Suprapubic skin (tissue), 4 donors: ENCODE results near the gene RMDN3. TPM values are rescaled to one million over a fixed set of nuclear protein-coding genes. Genes with fewer than 3 reads are reported as not detected.

ENCODE experiments used
- DNase-seq, 2 donors: peaks; one replicate each; pipeline ENCODE4 v3.0.0-alpha.2; 2019; ENCODE audit warnings: low spot score in 2 of 2
- H3K27ac ChIP-seq: fragments of 200-600 bp; sonication (generic); one replicate; pipeline ENCODE4 v1.5.1; 2019
- H3K27me3 ChIP-seq: fragments of 200-600 bp; sonication (generic); one replicate; pipeline ENCODE4 v1.5.1; 2019
- H3K36me3 ChIP-seq: fragments of 200-600 bp; sonication (generic); one replicate; pipeline ENCODE4 v1.5.1; 2019
- H3K4me1 ChIP-seq: fragments of 200-600 bp; sonication (generic); one replicate; pipeline ENCODE4 v1.5.1; 2019
- H3K4me3 ChIP-seq: fragments of 200-600 bp; sonication (generic); one replicate; pipeline ENCODE4 v1.5.1; 2019; ENCODE audit warnings: mild to moderate bottlenecking
- H3K9me3 ChIP-seq: fragments of 200-600 bp; sonication (generic); one replicate; pipeline ENCODE4 v1.5.1; 2019
- EP300 ChIP-seq: sonication (generic); formaldehyde crosslinking; IDR thresholded peaks from one replicate; pipeline ENCODE4 v1.6.1; 2017; ENCODE audit warnings: antibody characterized with exemption
- POLR2A ChIP-seq, 2 donors: fragments of 450-650 bp; IDR thresholded peaks; one replicate each; pipeline ENCODE4 v1.6.1; 2017; ENCODE audit warnings: antibody characterized with exemption in 2 of 2, mild to moderate bottlenecking in 2 of 2, moderate library complexity in 2 of 2
- POLR2AphosphoS5 ChIP-seq, 3 donors: sonication (generic); formaldehyde crosslinking; IDR thresholded peaks; one replicate each; pipeline ENCODE4 v1.6.1; 2017; ENCODE audit warnings: antibody characterized with exemption in 3 of 3
- WGBS: methylation state at CpG from one replicate; pipeline ENCODE4 v1.1.5; 2018; 5-methylcytosine and 5-hydroxymethylcytosine counted together
- total RNA-seq, 4 donors: library from RNA; depleted of rRNA; stranded (reverse); fragments of >200 nt; gene quantifications; one replicate each; pipeline ENCODE4 v1.1.0, GENCODE V29; 2016
- TF ChIP-seq, protein P1 (sequence below), 2 donors: fragments of 200-600 bp in 1 of 2; fragments of 450-650 bp in 1 of 2; sonication (generic) in 1 of 2; IDR thresholded peaks; one replicate each; pipeline ENCODE4 v1.5.1; 2016 to 2019; ENCODE audit warnings: antibody characterized with exemption in 2 of 2, mild to moderate bottlenecking in 1 of 2, moderate library complexity in 1 of 2

The RMDN3 gene
- total RNA-seq, 4 donors from 2014 or later: 25.4 to 44.8 (median 35.6) TPM

DNA sequence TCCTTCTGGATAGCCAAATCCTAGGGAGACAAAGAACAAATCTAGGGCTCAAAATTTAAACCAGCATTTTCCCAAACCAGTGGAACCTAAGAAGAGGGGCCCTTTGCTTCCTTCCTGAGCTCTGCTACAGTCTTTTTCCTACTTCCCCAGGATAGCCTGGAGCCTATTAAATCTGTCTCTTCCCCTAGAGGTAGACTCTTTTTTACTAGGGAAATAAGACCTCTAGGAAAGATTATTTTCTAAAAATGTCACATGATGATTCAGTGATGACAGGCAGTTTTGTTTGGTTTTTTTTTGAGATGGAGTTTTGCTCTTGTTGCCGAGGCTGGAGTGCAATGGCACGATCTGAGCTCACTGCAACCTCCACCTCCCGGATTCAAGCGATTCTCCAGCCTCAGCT is 18.5 kb downstream of the RMDN3 start:
- H3K27ac ChIP-seq: no peak overlapping the region
- peaks cover 91% of the 10 kb centered on the region for H3K36me3 ChIP-seq
- no peaks in the 10 kb centered on the region for H3K4me1 ChIP-seq
- H3K9me3 ChIP-seq: no peaks in the 10 kb centered on the region
- no peak for DNase-seq
- TF ChIP-seq POLR2A (IDR thresholded peaks at IDR 0.05) (no peak), EP300 (no peak), POLR2AphosphoS5 (IDR thresholded peaks at IDR 0.05) (no peak)
- TF ChIP-seq, protein P1, sequence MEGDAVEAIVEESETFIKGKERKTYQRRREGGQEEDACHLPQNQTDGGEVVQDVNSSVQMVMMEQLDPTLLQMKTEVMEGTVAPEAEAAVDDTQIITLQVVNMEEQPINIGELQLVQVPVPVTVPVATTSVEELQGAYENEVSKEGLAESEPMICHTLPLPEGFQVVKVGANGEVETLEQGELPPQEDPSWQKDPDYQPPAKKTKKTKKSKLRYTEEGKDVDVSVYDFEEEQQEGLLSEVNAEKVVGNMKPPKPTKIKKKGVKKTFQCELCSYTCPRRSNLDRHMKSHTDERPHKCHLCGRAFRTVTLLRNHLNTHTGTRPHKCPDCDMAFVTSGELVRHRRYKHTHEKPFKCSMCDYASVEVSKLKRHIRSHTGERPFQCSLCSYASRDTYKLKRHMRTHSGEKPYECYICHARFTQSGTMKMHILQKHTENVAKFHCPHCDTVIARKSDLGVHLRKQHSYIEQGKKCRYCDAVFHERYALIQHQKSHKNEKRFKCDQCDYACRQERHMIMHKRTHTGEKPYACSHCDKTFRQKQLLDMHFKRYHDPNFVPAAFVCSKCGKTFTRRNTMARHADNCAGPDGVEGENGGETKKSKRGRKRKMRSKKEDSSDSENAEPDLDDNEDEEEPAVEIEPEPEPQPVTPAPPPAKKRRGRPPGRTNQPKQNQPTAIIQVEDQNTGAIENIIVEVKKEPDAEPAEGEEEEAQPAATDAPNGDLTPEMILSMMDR (IDR thresholded peaks at IDR 0.05): no peak
- 91% methylated on average over 4 of the region's 4 CpGs for WGBS
- no peaks in the 10 kb centered on the region for H3K27me3 ChIP-seq
- no peak overlapping the region for H3K4me3 ChIP-seq

DNA sequence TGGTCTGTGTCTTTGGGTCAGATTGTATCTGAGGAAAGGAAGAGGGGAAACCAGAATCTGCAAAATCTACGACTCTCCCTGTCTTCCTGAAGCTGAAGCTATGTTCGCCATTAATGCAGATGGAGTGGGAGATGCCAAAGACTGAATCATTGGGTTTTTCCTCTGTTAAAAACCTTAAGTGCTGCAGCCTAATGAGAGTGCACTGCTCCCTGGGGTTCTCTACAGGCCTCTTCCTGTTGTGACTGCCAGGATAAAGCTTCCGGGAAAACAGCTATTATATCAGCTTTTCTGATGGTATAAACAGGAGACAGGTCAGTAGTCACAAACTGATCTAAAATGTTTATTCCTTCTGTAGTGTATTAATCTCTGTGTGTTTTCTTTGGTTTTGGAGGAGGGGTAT is 24.0 kb downstream of the RMDN3 start:
- peaks cover 47% of the 10 kb centered on the region for H3K36me3 ChIP-seq
- H3K27ac ChIP-seq: no peak overlapping the region
- no peaks in the 10 kb centered on the region for H3K4me1 ChIP-seq
- no peak for TF ChIP-seq POLR2AphosphoS5 (IDR thresholded peaks at IDR 0.05)
- TF ChIP-seq POLR2A (IDR thresholded peaks at IDR 0.05): no peak
- TF ChIP-seq, protein P1 (IDR thresholded peaks at IDR 0.05): no peak
- no peak for TF ChIP-seq EP300
- DNase-seq: no peak
- no peak overlapping the region for H3K4me3 ChIP-seq
- no peaks in the 10 kb centered on the region for H3K9me3 ChIP-seq
- 82% methylated on average over 3 of the region's 3 CpGs for WGBS
- no peaks in the 10 kb centered on the region for H3K27me3 ChIP-seq

DNA sequence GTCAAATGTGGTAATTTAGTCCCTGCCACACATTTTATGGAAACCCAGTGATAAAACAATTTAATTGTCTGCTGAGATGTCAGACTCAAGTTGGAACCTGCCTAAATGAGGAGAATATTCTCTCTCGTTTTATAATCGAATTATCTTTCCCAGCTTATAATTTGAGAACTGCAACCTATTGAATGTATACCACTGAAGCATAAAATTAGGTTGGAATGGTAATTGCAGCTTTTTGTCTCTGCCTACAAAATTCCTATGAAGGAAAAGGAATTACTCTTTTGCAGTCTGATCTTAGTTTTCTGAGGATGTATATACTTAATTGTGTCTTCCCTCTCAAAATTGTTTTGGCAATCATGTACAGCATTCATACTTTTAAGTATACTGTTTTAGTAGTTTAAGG is 31.1 kb downstream of the RMDN3 start:
- no peak for DNase-seq
- 56% methylated on average over 2 of the region's 2 CpGs for WGBS
- Histone ChIP-seq H3K27me3 (no peaks in the 10 kb centered on the region), H3K4me1 (no peaks in the 10 kb centered on the region), H3K9me3 (no peaks in the 10 kb centered on the region), H3K27ac (no peak overlapping the region), H3K4me3 (no peak overlapping the region), H3K36me3 (no peaks in the 10 kb centered on the region)
- TF ChIP-seq POLR2A (IDR thresholded peaks at IDR 0.05) (no peak), EP300 (no peak), POLR2AphosphoS5 (IDR thresholded peaks at IDR 0.05) (no peak)
- TF ChIP-seq, protein P1 (IDR thresholded peaks at IDR 0.05): no peak

GRCh38 chr15:40722934-40723333 is 32.1 kb downstream of the RMDN3 start:
- DNase-seq: no peak
- TF ChIP-seq, protein P1 (IDR thresholded peaks at IDR 0.05): no peak
- TF ChIP-seq EP300 (no peak), POLR2A (IDR thresholded peaks at IDR 0.05) (no peak), POLR2AphosphoS5 (IDR thresholded peaks at IDR 0.05) (no peak)
- WGBS: 92% methylated on average over 2 of the region's 2 CpGs
- Histone ChIP-seq H3K4me1 (no peaks in the 10 kb centered on the region), H3K36me3 (no peaks in the 10 kb centered on the region), H3K27me3 (no peaks in the 10 kb centered on the region), H3K9me3 (no peaks in the 10 kb centered on the region), H3K27ac (no peak overlapping the region), H3K4me3 (no peak overlapping the region)

DNA sequence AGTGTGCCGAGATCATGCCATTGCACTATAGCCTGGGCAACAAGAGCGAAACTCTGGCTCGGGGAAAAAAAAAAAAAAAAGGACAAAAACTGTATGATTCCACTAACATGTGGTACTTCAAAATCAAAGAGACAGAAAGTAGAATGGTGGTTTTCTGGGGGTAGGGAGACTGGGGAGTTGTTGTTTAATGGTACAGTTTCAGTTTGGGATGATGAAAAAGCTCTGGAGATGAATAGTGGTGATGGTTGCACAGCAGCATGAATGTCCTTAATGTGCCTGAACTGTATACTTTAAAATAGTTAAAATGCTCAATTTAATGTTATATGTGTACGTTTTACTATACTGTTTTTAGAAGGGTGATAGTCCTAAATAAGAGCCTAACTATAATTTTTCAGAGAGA is 32.7 kb downstream of the RMDN3 start:
- no peaks in the 10 kb centered on the region for H3K27me3 ChIP-seq
- no peak for DNase-seq
- H3K27ac ChIP-seq: no peak overlapping the region
- no peak overlapping the region for H3K4me3 ChIP-seq
- TF ChIP-seq EP300 (no peak), POLR2A (IDR thresholded peaks at IDR 0.05) (no peak), POLR2AphosphoS5 (IDR thresholded peaks at IDR 0.05) (no peak)
- no peaks in the 10 kb centered on the region for H3K36me3 ChIP-seq
- H3K4me1 ChIP-seq: no peaks in the 10 kb centered on the region
- no peaks in the 10 kb centered on the region for H3K9me3 ChIP-seq
- WGBS: 94% methylated on average over 4 of the region's 4 CpGs

- TF ChIP-seq, protein P1 (IDR thresholded peaks at IDR 0.05): no peak
- no peaks in the 10 kb centered on the region for H3K9me3 ChIP-seq
Measured at GRCh38 chr15:40721701-40722100, 33.4 kb downstream of the RMDN3 start.

More at GRCh38 chr15:40721701-40722100, 33.4 kb downstream of the RMDN3 start:
- Histone ChIP-seq H3K4me1 (no peaks in the 10 kb centered on the region), H3K4me3 (no peak overlapping the region), H3K27ac (no peak overlapping the region), H3K36me3 (no peaks in the 10 kb centered on the region), H3K27me3 (no peaks in the 10 kb centered on the region)
- DNase-seq: no peak
- WGBS: 81% methylated on average over 1 of the region's 1 CpG
